Kidney tubule cell (primary cell): ENCODE data around the gene PDE8B.

Experiments
- DNase-seq: peaks from one replicate; pipeline ENCODE4 v3.0.0-alpha.2; 2018; ENCODE audit warnings: low spot score

PDE8B gene

DNA sequence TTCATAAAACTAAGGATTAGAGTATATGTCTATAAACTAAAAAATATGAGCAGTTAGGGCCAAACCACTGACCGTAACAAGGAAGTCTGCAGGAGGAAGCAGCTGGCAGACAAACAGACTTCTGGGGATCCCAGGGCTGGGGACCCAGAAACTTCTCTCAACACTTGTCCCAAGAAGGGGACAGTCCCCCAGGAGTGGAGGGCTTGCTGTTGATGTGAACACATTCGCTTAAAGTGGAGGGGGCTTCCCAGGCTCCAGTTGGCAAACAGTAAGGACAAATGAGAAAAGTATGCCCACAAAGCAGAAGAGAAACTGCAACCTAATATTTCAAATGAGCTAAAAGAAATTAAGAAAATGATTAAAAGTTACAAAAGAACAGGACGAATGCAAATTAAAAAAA is 83.7 kb downstream of the PDE8B start:
- DNase-seq = no peak

DNA sequence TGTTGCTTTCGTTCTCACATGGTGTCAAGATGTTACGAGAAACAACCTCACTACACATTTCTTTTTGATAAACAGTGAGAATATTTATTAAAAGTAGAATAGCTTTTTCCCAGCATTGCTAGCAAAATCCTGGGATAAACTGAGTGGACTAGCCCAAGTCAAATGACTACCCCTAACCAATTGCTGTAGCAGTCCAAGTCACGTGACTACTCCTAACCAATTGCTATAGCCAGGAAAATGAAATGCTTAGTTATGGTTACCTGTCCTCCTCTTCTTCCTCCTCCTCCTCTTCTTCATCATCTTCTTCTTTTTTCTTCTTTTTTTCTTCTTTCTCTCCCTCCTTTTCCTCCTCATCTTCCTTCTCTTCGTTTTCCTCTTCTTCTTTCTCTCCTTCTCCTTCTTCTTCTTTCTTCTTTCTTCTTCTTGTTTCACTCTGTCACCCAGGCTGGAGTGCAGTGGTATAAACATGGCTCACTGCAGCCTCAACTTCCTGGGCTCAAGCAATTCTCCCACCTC is 85.4 kb downstream of the PDE8B start:
- no peak for DNase-seq

DNA sequence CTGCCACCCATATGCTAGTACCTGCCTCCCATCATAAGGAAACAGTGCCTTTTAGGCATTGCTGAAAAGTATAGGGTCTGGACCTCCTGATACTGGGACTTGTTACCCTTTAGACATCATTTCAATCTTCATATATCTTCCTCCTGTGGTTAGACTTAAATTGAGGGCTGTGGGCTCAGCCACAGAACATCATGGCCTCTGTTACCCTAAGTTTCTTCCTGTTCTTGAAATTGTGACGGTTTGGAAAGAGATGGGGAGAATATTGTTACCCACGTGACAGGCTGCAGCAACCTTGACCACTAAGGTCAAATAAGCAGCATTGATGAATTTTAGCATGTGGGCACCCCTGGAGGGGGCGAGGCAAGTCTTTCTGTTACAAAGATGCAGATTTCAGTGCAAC is 87.7 kb downstream of the PDE8B start:
- no peak for DNase-seq

DNA sequence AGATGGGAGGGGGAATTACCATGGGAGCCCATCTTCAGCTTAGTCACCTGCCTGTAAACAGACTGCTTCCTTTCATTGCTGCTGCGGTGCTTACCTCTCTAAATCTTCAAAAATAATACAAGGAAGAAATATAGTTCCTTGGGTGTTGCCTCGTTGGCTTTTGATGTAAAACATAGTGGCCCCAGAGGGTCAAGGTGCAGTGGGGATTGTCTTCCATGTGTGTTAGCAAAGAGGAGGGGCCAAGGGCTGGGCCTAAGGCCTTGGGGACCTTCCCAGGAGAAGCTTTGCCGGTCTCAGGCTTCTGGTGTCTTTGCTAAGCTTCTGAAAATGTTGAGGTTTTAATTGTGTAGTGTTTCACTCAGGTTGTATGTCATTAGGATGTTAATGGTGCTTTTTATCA is 90.0 kb downstream of the PDE8B start:
- DNase-seq = no peak

- no peak for DNase-seq
These were observed 91.0 kb downstream of the PDE8B start for GRCh38 chr5:77301447-77301883.

DNA sequence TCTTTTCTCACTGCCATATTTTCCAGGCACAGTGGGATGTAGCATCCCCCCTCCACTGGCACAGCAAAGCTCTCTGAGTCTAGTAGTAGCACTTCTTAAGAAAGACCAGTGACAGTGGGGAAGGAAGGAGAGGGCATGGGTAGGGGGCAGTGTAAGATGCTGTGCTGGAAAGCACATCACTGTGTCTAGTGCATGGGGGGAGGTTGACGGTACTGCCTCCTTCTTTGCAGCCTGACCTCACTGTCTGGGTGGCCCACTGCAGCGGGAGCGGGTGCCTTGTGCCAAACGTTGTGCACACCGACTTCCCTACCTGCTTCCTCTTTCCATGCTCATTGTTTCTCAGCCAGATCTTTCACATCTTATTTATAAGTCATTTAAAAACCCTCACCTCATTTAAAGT is 91.8 kb downstream of the PDE8B start:
- DNase-seq = no peak

DNA sequence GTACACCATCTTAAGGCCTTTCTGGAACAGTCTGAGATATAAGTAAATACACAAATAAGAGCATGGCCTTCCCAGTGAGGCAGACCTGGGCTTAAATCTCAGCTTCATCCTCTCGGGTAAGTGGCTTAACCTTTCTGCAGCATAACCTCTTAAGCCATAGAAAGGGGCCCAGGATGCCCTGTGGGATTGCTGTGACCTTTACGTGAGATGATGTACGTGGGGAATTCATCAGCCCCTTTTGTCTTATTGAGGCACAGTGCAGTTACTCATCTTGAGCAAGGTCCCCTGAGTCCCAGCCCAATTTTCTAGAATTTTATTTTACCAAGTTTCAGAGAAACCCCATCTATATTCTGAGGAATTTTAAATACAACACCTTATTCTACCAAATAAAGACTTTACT is 92.2 kb downstream of the PDE8B start:
- DNase-seq = no peak

DNA sequence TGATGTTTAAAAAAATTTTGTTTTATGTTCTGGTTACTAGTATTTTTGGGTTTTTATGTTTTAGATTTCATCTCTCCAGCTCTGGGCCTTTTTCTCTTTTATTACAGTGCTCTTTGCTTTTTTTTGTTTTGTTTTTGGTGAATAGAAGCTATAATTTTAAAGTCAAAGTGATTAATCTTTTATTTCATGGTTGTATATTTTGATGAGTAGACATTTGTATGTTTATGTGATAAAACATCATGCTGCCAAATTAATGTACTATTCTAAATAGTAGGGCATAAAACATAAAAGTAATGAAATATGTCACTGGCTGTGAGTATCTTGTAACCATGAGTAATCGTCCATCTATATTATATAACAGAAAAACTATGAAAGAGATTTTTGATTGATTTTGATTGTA is 93.9 kb downstream of the PDE8B start:
- DNase-seq = no peak

- no peak for DNase-seq
These were observed 94.9 kb downstream of the PDE8B start for GRCh38 chr5:77305222-77305846.

GRCh38 chr5:77305956-77306355 is 95.5 kb downstream of the PDE8B start:
- no peak for DNase-seq

DNA sequence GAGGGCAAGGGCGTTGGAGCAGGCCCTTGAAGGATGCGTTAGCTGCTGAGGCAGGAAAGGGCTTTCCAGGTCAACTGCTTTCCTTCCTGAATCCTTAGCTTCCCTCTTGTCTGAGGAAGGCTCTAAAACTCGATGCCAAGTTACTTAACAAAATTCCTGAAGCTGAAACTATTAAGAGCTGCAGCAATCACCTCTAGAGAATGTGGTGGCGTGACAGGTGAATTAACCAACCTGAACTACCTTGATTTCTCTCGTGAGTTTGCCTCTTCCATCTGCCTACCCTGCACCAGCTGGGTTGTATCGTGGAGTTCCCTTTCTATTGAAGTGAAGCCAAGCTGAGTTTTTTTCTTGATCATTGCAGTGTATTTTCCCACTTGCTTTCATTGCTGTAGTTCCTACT is 96.1 kb downstream of the PDE8B start:
- DNase-seq = peak; percentile 30

DNA sequence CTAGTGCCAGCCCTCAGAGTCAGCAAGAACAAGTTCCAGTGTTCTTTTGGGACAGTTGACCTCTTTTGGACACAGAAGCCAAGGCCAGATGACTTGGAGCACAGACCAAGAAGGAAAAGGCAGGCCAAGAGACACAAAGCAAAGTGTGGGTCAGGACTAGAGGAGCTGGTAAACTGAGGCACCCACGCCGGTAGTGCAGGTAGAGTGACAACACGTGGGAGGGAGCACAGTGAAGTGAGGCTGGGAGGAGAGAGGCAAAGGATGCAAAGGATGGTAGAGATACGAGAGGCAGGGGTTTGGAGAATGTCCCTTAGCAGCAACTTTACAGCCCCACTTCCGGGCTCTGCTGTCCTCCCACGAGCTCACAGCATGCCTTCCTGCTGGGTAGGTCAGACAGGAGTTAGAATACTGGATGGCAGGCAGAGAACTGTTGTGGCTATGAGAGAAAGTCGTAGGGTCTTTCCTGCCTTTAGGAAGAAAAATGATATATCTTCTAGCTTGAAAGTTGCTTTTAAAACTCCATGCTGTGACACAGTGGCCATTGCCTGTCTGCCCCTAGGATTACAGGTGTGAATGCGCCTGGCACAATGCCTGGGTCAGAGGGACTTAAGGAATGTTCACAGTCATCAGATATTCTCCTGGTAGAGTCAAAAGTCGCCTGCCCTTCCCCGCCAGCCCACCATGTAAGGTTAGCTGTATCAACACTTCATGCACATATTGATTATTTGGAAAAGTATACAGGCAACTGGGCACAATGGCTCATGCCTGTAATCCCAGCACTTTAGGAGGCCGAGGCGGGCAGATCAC is 97.9 kb downstream of the PDE8B start:
- no peak for DNase-seq

GRCh38 chr5:77309140-77309539 is 98.7 kb downstream of the PDE8B start:
- DNase-seq = no peak

- DNase-seq = no peak
These were observed 100.2 kb downstream of the PDE8B start for GRCh38 chr5:77310494-77311213.

GRCh38 chr5:77311214-77311571 is 100.7 kb downstream of the PDE8B start:
- no peak for DNase-seq

- no peak for DNase-seq
These were observed 101.9 kb downstream of the PDE8B start for GRCh38 chr5:77312413-77312812.

- peak; percentile 32 for DNase-seq
These were observed 106.6 kb downstream of the PDE8B start for GRCh38 chr5:77316871-77317661.

- no peak for DNase-seq
These were observed 107.6 kb downstream of the PDE8B start for GRCh38 chr5:77318060-77318459.

DNA sequence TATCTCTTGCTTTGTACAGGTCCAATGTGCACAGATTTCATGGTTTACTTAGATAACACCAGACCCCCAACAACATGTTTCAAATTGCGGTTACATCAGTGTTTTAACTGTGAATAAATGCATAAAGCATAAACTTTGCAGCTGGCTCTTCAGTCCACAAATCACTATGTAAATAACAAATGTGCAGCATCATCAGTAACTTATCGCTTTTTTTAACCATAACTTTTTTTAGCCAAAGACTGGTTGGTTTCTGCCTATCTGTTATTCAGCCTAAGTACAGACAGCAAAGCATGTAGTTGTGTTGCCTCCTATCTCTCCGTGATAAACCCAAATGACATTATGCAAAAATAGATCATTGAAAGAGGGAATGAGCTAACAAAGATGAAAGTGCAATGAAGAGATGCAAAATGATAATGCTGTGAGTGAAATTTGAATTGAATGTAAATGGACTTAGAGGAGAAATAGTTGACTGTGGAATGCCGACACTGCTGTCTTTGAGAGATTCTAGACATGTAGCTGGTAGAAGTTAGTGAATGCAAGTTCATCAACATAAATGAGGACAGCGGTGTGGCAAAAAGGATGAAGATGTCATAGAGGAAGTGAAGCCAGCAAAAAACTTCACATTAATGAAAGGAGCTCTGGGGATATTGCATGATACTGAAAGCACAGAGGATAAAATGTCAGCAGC is 108.8 kb downstream of the PDE8B start:
- DNase-seq = no peak

GRCh38 chr5:77321793-77322394 is 111.4 kb downstream of the PDE8B start:
- DNase-seq = no peak

DNA sequence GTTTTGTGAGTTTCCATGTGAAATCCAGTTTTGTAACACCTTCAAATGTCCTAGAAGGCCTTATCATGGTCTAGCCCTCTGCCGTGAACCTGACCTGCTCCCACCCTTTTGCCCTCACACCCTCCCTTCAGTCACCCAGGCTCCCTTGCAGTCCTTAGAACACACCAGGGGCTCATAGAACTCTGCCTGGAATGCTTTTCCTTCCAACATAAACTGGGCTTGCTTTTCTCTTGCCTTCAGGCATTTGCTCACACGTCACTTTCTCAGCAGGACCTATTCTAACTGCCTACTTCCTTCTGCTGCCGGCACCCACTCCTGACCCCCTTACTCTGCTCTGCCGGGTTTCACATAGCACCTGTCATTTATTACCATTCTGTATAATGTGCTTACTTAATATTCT is 111.9 kb downstream of the PDE8B start:
- DNase-seq = no peak
